ENCODE measurements around the gene KRTAP9-6.

DNA sequence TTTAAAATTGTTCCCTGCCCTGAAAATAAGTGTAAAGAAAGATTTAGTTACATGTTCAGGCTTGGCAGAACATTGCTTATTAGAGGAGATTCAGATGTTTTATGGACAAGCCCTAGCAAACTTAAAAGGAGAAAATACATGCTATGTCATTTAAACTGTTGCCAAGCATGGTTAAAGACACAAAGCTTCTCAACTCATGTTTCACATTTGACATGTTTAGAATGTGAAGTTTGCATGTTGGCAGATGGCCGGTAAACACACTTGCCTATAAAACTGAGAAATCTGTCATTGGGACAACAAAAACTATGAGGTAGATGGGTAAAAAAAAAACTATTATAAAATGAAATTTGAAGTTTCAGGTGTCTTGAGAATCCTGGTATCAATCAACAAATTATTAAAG lies 31.7 kb downstream of the KRTAP9-6 start:
- no peak for TF ChIP-seq EZH2 (IDR thresholded peaks at IDR 0.05; ENCODE audit: borderline replicate concordance, insufficient read depth, low read depth, low read length, poor library complexity, severe bottlenecking)
- TF ChIP-seq, protein P1, sequence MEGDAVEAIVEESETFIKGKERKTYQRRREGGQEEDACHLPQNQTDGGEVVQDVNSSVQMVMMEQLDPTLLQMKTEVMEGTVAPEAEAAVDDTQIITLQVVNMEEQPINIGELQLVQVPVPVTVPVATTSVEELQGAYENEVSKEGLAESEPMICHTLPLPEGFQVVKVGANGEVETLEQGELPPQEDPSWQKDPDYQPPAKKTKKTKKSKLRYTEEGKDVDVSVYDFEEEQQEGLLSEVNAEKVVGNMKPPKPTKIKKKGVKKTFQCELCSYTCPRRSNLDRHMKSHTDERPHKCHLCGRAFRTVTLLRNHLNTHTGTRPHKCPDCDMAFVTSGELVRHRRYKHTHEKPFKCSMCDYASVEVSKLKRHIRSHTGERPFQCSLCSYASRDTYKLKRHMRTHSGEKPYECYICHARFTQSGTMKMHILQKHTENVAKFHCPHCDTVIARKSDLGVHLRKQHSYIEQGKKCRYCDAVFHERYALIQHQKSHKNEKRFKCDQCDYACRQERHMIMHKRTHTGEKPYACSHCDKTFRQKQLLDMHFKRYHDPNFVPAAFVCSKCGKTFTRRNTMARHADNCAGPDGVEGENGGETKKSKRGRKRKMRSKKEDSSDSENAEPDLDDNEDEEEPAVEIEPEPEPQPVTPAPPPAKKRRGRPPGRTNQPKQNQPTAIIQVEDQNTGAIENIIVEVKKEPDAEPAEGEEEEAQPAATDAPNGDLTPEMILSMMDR (IDR thresholded peaks at IDR 0.05): no peak
